Measurements from ENCODE around the gene NOS1.
"Not testable (repeated sequence)": the region's sequence is repeated elsewhere in the genome, so short reads cannot be mapped to it uniquely, and the experiment has no call there.

The NOS1 gene

GRCh38 chr12:117208206-117208605, 153.2 kb downstream of the NOS1 start:
- Histone ChIP-seq H3K27ac (ENCODE audit: insufficient read depth in 1 of 2, low read depth in 1 of 2, low read length in 2 of 2, poor library complexity in 1 of 2, severe bottlenecking in 2 of 2) (no peak overlapping the region), H3K9me3 (ENCODE audit: control extremely low read depth in 1 of 5, control insufficient read depth in 4 of 5, insufficient read depth in 2 of 5, low read depth in 1 of 5, low read length in 4 of 5) (no peaks in the 10 kb centered on the region), H3K27me3 (replicated peaks in 2 of 5; ENCODE audit: control insufficient read depth in 4 of 5, insufficient read depth in 5 of 5, low read length in 4 of 5) (peaks cover 0 to 14% (median 11%) of the 10 kb centered on the region in 5 experiments), H3K36me3 (ENCODE audit: control insufficient read depth in 4 of 4, insufficient read depth in 4 of 4, low read length in 3 of 4) (no peaks in the 10 kb centered on the region), H3K4me1 (ENCODE audit: control extremely low read depth in 1 of 4, control insufficient read depth in 4 of 4, insufficient read depth in 4 of 4, low read length in 3 of 4) (no peaks in the 10 kb centered on the region), H3K4me3 (ENCODE audit: control insufficient read depth in 1 of 7, extremely low read depth in 1 of 7, insufficient read depth in 4 of 7, low read depth in 2 of 7, low read length in 6 of 7) (no peak overlapping the region)
- POLR2A ChIA-PET = no interaction called here
- CTCF ChIA-PET = no interaction called here
- no peak for DNase-seq
- 90% methylated on average over 5 of the region's 16 CpGs for WGBS (ENCODE audit: insufficient coverage)

DNA sequence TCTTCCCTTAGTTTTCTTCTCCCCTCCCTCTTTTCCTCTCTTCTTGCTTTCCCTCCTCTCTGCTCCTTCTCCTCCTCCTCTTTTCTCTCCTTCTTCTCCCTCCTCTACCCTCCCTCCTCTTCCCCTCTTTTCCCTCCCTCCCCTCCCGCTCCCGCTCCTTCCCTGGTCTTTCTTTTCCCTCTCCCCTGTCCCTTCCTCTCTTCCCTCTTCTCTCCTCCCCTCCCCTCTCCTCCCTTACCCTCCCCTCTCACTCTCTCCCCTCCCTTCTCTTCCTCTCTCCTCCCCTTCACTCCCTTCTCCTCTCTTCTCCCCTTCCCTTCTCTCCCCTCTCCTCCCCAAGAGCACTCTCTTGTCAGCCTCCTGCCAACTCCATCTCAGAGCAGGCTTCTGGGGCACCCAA, 153.8 kb downstream of the NOS1 start:
- Histone ChIP-seq H3K27me3 (replicated peaks in 2 of 5; ENCODE audit: control insufficient read depth in 4 of 5, insufficient read depth in 5 of 5, low read length in 4 of 5) (peaks cover 0 to 14% (median 9%) of the 10 kb centered on the region in 5 experiments), H3K4me1 (ENCODE audit: control extremely low read depth in 1 of 4, control insufficient read depth in 4 of 4, insufficient read depth in 4 of 4, low read length in 3 of 4) (no peaks in the 10 kb centered on the region), H3K36me3 (ENCODE audit: control insufficient read depth in 4 of 4, insufficient read depth in 4 of 4, low read length in 3 of 4) (no peaks in the 10 kb centered on the region), H3K4me3 (ENCODE audit: control insufficient read depth in 1 of 7, extremely low read depth in 1 of 7, insufficient read depth in 4 of 7, low read depth in 2 of 7, low read length in 6 of 7) (no peak overlapping the region), H3K27ac (ENCODE audit: insufficient read depth in 1 of 2, low read depth in 1 of 2, low read length in 2 of 2, poor library complexity in 1 of 2, severe bottlenecking in 2 of 2) (no peak overlapping the region), H3K9me3 (ENCODE audit: control extremely low read depth in 1 of 5, control insufficient read depth in 4 of 5, insufficient read depth in 2 of 5, low read depth in 1 of 5, low read length in 4 of 5) (no peaks in the 10 kb centered on the region)
- CTCF ChIA-PET = no interaction called here
- POLR2A ChIA-PET = no interaction called here
- DNase-seq = no peak
- 56% methylated on average over 2 of the region's 2 CpGs for WGBS (ENCODE audit: insufficient coverage)

DNA sequence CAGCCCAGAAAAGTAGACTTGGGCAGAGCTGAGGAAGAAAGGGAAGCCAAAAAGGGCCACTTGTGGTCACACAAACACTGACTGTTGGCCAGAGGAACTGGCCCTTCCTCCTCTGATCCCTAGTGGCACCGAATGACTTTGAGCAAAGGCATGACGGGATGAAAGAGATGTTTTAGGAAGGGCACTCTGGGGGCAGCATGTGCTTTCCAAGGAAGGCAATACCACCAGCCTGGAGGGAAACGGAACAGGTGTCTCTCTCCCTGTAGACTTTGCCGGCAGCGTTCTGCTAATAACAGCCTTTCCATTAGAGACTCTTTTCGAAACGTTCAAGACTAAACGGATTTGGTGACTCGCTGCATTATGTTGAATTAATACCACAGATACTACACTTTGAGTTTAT, 158.9 kb downstream of the NOS1 start:
- peaks cover 0 to 21% (median 11%) of the 10 kb centered on the region in 5 experiments for H3K27me3 ChIP-seq (replicated peaks in 2 of 5; ENCODE audit: control insufficient read depth in 4 of 5, insufficient read depth in 5 of 5, low read length in 4 of 5)
- WGBS (ENCODE audit: insufficient coverage) = 79% methylated on average over 9 of the region's 9 CpGs
- CTCF ChIA-PET = interaction anchor here (1.0 to 1.8 kb wide), 3 partner anchors 8 to 11 kb away, joined by 6 to 8 read pairs (median 7); no protein-coding TSS in a partner anchor
- no peaks in the 10 kb centered on the region for H3K36me3 ChIP-seq (ENCODE audit: control insufficient read depth in 4 of 4, insufficient read depth in 4 of 4, low read length in 3 of 4)
- H3K4me1 ChIP-seq (ENCODE audit: control extremely low read depth in 1 of 4, control insufficient read depth in 4 of 4, insufficient read depth in 4 of 4, low read length in 3 of 4) = no peaks in the 10 kb centered on the region
- no peak for DNase-seq
- no peak overlapping the region for H3K4me3 ChIP-seq (ENCODE audit: control insufficient read depth in 1 of 7, extremely low read depth in 1 of 7, insufficient read depth in 4 of 7, low read depth in 2 of 7, low read length in 6 of 7)
- no peak overlapping the region for H3K27ac ChIP-seq (ENCODE audit: insufficient read depth in 1 of 2, low read depth in 1 of 2, low read length in 2 of 2, poor library complexity in 1 of 2, severe bottlenecking in 2 of 2)
- POLR2A ChIA-PET = no interaction called here
- H3K9me3 ChIP-seq (ENCODE audit: control extremely low read depth in 1 of 5, control insufficient read depth in 4 of 5, insufficient read depth in 2 of 5, low read depth in 1 of 5, low read length in 4 of 5) = no peaks in the 10 kb centered on the region

DNA sequence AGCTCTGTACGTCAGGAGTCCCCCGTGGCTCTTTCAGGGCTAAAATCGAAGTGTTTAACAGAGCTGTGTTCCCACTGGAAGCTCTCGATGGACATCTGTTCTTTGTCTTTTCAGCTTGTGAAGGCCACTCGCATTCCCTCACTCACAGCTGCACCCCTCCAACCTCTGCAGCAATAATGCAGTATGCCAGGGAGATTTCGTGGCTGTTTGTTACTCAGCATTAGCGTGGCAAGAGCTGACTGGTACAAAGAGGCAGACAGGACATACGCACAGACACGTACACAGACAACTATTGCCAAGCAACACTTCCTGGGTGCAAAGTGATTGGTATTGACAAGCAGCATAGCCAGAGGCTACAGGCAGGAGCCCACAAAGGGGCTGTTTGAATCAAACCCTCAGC, 159.4 kb downstream of the NOS1 start:
- Histone ChIP-seq H3K4me1 (ENCODE audit: control extremely low read depth in 1 of 4, control insufficient read depth in 4 of 4, insufficient read depth in 4 of 4, low read length in 3 of 4) (no peaks in the 10 kb centered on the region), H3K9me3 (ENCODE audit: control extremely low read depth in 1 of 5, control insufficient read depth in 4 of 5, insufficient read depth in 2 of 5, low read depth in 1 of 5, low read length in 4 of 5) (no peaks in the 10 kb centered on the region), H3K27me3 (replicated peaks in 2 of 5; ENCODE audit: control insufficient read depth in 4 of 5, insufficient read depth in 5 of 5, low read length in 4 of 5) (peaks cover 0 to 18% (median 7%) of the 10 kb centered on the region in 5 experiments), H3K4me3 (ENCODE audit: control insufficient read depth in 1 of 7, extremely low read depth in 1 of 7, insufficient read depth in 4 of 7, low read depth in 2 of 7, low read length in 6 of 7) (no peak overlapping the region), H3K27ac (ENCODE audit: insufficient read depth in 1 of 2, low read depth in 1 of 2, low read length in 2 of 2, poor library complexity in 1 of 2, severe bottlenecking in 2 of 2) (no peak overlapping the region), H3K36me3 (ENCODE audit: control insufficient read depth in 4 of 4, insufficient read depth in 4 of 4, low read length in 3 of 4) (no peaks in the 10 kb centered on the region)
- ChIA-PET CTCF (interaction anchor here (1.0 to 1.8 kb wide), 3 partner anchors 9 to 11 kb away, joined by 6 to 8 read pairs (median 7); no protein-coding TSS in a partner anchor), POLR2A (no interaction called here)
- DNase-seq = no peak
- 96% methylated on average over 5 of the region's 9 CpGs for WGBS (ENCODE audit: insufficient coverage)

GRCh38 chr12:117199956-117200744, 161.3 kb downstream of the NOS1 start:
- H3K27ac ChIP-seq (ENCODE audit: insufficient read depth in 1 of 2, low read depth in 1 of 2, low read length in 2 of 2, poor library complexity in 1 of 2, severe bottlenecking in 2 of 2); H3K36me3 ChIP-seq (ENCODE audit: control insufficient read depth in 4 of 4, insufficient read depth in 4 of 4, low read length in 3 of 4); H3K9me3 ChIP-seq (ENCODE audit: control extremely low read depth in 1 of 5, control insufficient read depth in 4 of 5, insufficient read depth in 2 of 5, low read depth in 1 of 5, low read length in 4 of 5); H3K4me1 ChIP-seq (ENCODE audit: control extremely low read depth in 1 of 4, control insufficient read depth in 4 of 4, insufficient read depth in 4 of 4, low read length in 3 of 4); POLR2A ChIA-PET; H3K4me3 ChIP-seq (ENCODE audit: control insufficient read depth in 1 of 7, extremely low read depth in 1 of 7, insufficient read depth in 4 of 7, low read depth in 2 of 7, low read length in 6 of 7); DNase-seq: not testable (repeated sequence)
- WGBS (ENCODE audit: insufficient coverage) = 80% methylated on average over 1 of the region's 8 CpGs
- CTCF ChIA-PET = interaction anchor here (0.8 to 1.5 kb wide), 3 partner anchors 12 to 854 kb away, joined by 3 to 4 read pairs (median 3); no protein-coding TSS in a partner anchor
- H3K27me3 ChIP-seq (replicated peaks in 2 of 5; ENCODE audit: control insufficient read depth in 4 of 5, insufficient read depth in 5 of 5, low read length in 4 of 5) = peaks cover 0 to 18% (median 7%) of the 10 kb centered on the region in 5 experiments

- 95% methylated on average over 6 of the region's 6 CpGs for WGBS (ENCODE audit: insufficient coverage)
- H3K36me3 ChIP-seq (ENCODE audit: control insufficient read depth in 4 of 4, insufficient read depth in 4 of 4, low read length in 3 of 4); H3K27me3 ChIP-seq (replicated peaks in 2 of 5; ENCODE audit: control insufficient read depth in 4 of 5, insufficient read depth in 5 of 5, low read length in 4 of 5); H3K9me3 ChIP-seq (ENCODE audit: control extremely low read depth in 1 of 5, control insufficient read depth in 4 of 5, insufficient read depth in 2 of 5, low read depth in 1 of 5, low read length in 4 of 5); H3K4me3 ChIP-seq (ENCODE audit: control insufficient read depth in 1 of 7, extremely low read depth in 1 of 7, insufficient read depth in 4 of 7, low read depth in 2 of 7, low read length in 6 of 7); H3K4me1 ChIP-seq (ENCODE audit: control extremely low read depth in 1 of 4, control insufficient read depth in 4 of 4, insufficient read depth in 4 of 4, low read length in 3 of 4); DNase-seq; H3K27ac ChIP-seq (ENCODE audit: insufficient read depth in 1 of 2, low read depth in 1 of 2, low read length in 2 of 2, poor library complexity in 1 of 2, severe bottlenecking in 2 of 2); POLR2A ChIA-PET; CTCF ChIA-PET: not testable (repeated sequence)
These were observed 165.1 kb downstream of the NOS1 start for GRCh38 chr12:117196334-117196733.

DNA sequence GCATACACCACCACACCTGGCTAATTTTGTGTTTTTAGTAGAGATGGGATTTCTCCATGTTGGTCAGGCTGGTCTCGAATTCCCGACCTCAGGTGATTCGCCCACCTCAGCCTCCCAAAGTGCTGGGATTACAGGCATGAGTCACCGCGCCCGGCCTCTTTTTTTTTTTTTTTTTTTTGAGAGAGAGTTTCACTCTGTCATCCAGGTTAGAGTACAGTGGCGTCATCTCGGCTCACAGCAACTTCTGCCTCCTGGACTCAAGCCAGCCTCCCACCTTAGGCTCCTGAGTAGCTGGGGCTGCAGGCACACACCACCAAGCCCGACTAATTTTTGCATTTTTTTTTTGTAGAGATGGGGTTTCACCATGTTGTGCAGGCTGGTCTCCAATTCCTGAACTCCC, 166.4 kb downstream of the NOS1 start:
- H3K27ac ChIP-seq (ENCODE audit: insufficient read depth in 1 of 2, low read depth in 1 of 2, low read length in 2 of 2, poor library complexity in 1 of 2, severe bottlenecking in 2 of 2); H3K4me1 ChIP-seq (ENCODE audit: control extremely low read depth in 1 of 4, control insufficient read depth in 4 of 4, insufficient read depth in 4 of 4, low read length in 3 of 4); CTCF ChIA-PET; H3K9me3 ChIP-seq (ENCODE audit: control extremely low read depth in 1 of 5, control insufficient read depth in 4 of 5, insufficient read depth in 2 of 5, low read depth in 1 of 5, low read length in 4 of 5); H3K4me3 ChIP-seq (ENCODE audit: control insufficient read depth in 1 of 7, extremely low read depth in 1 of 7, insufficient read depth in 4 of 7, low read depth in 2 of 7, low read length in 6 of 7); POLR2A ChIA-PET; H3K27me3 ChIP-seq (replicated peaks in 2 of 5; ENCODE audit: control insufficient read depth in 4 of 5, insufficient read depth in 5 of 5, low read length in 4 of 5); DNase-seq; H3K36me3 ChIP-seq (ENCODE audit: control insufficient read depth in 4 of 4, insufficient read depth in 4 of 4, low read length in 3 of 4): not testable (repeated sequence)
- WGBS (ENCODE audit: insufficient coverage) = 100% methylated on average over 3 of the region's 9 CpGs

Measured in common myeloid progenitor, CD34-positive (primary cell).